ENCODE data around the gene TMEM107.

DNA sequence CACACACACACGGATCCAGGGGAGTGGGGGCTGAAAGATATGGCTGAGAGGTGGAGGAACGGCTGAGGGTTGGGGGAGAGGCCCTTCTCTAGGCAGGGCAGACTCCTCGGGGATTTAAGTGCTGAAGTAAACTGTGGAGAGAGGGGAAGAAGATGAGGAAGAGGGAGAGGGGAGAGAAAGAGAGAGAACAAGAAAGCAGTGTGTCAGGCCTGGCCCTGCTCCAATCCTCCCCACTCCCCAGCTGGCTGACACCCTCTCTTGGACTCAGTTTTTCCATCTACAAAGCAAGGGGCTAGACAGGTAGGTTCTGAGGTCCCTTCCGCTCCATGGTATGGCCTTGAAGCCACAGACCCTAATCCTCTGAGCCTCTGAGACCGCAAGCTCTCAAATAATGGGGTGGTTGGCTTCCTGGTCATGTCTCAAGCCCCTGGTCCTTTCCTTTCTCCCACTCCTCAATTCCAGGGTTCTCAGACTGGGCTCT, 15.4 kb downstream of the TMEM107 start:
- TF ChIP-seq, protein P1, sequence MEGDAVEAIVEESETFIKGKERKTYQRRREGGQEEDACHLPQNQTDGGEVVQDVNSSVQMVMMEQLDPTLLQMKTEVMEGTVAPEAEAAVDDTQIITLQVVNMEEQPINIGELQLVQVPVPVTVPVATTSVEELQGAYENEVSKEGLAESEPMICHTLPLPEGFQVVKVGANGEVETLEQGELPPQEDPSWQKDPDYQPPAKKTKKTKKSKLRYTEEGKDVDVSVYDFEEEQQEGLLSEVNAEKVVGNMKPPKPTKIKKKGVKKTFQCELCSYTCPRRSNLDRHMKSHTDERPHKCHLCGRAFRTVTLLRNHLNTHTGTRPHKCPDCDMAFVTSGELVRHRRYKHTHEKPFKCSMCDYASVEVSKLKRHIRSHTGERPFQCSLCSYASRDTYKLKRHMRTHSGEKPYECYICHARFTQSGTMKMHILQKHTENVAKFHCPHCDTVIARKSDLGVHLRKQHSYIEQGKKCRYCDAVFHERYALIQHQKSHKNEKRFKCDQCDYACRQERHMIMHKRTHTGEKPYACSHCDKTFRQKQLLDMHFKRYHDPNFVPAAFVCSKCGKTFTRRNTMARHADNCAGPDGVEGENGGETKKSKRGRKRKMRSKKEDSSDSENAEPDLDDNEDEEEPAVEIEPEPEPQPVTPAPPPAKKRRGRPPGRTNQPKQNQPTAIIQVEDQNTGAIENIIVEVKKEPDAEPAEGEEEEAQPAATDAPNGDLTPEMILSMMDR (conservative IDR thresholded peaks at IDR 0.05 in 1 of 2, IDR thresholded peaks at IDR 0.05 in 1 of 2; ENCODE audit: low read depth in 1 of 2, low read length in 2 of 2), result no peak
- TF ChIP-seq EZH2 (IDR thresholded peaks at IDR 0.05; ENCODE audit: low read length, missing control alignments), result no peak

All from fibroblast of lung (primary cell).